Small intestine (tissue), 7 donors: ENCODE measurements around the gene CELA1. TPM values are rescaled to one million over a fixed set of nuclear protein-coding genes. Genes with fewer than 3 reads are reported as not detected.
A peak's percentile ranks its signal among the peaks of the same experiment; 100 is the strongest.

Experiments used
- DNase-seq, 2 donors: peaks; one replicate each; pipeline versions ENCODE4 v3.0.0 to v3.0.0-alpha.2; 2013
- FAIRE-seq: peaks from 2 replicates; lab custom pipeline; 2012; peaks lifted over from hg19 to GRCh38; lab: Jason Lieb, UNC
- H3K27ac ChIP-seq, 3 donors: one replicate each; pipeline ENCODE4 v1.5.1; 2013; ENCODE audit warnings: low read length in 2 of 3, mild to moderate bottlenecking in 2 of 3, control low read depth in 1 of 3, inconsistent platforms in 1 of 3, low read depth in 1 of 3, moderate library complexity in 1 of 3
- H3K27me3 ChIP-seq, 3 donors: one replicate each; pipeline ENCODE4 v1.6.1; 2013; ENCODE audit warnings: low read length in 3 of 3, inconsistent platforms in 1 of 3; ENCODE audit not compliant: control insufficient read depth in 3 of 3, insufficient read depth in 3 of 3
- H3K36me3 ChIP-seq, 3 donors: one replicate each; pipeline ENCODE4 v1.6.1; 2013; ENCODE audit warnings: low read length in 3 of 3, inconsistent platforms in 1 of 3, low read depth in 1 of 3, mild to moderate bottlenecking in 1 of 3, moderate library complexity in 1 of 3; ENCODE audit not compliant: control insufficient read depth in 3 of 3, insufficient read depth in 2 of 3
- H3K4me1 ChIP-seq, 3 donors: one replicate each; pipeline ENCODE4 v1.6.1; 2013; ENCODE audit warnings: low read length in 2 of 3, inconsistent platforms in 1 of 3, low read depth in 1 of 3, mild to moderate bottlenecking in 1 of 3, moderate library complexity in 1 of 3; ENCODE audit not compliant: control insufficient read depth in 3 of 3, insufficient read depth in 2 of 3
- H3K4me3 ChIP-seq, 3 donors: one replicate each; pipeline ENCODE4 v1.5.1; 2013; ENCODE audit warnings: low read length in 3 of 3, control low read depth in 1 of 3, inconsistent platforms in 1 of 3, low read depth in 1 of 3, mild to moderate bottlenecking in 1 of 3, moderate library complexity in 1 of 3
- H3K9me3 ChIP-seq, 2 donors: one replicate each; pipeline ENCODE4 v1.6.1; 2013; ENCODE audit warnings: low read depth in 1 of 2, low read length in 1 of 2; ENCODE audit not compliant: control insufficient read depth in 2 of 2, insufficient read depth in 1 of 2
- WGBS, 3 donors: extraction: QIAGEN DNeasy Blood & Tissue Kit; methylation state at CpG; one replicate each; pipeline ENCODE4 v1.1.7; 2013; 5-methylcytosine and 5-hydroxymethylcytosine counted together
- polyA plus RNA-seq, 4 donors: library from polyadenylated mRNA; stranded (reverse) in 3 of 4; unstranded in 1 of 4; fragments of 200-250 nt in 3 of 4; fragments of 120-200 nt in 1 of 4; gene quantifications; one replicate each; pipeline versions ENCODE4 v1.2.1 to v1.2.3, GENCODE V29; 2013
- donor health status: healthy with polysubstance abuse.
- donor health status: control.
- donor health status: control.
- donor health status: Bipolar disorder and iron deficiency.
- donor health status: healthy.

CELA1 gene
- polyA plus RNA-seq, 4 donors: 0.09 TPM; not detected in 3

- DNase-seq: no peak
- H3K27ac ChIP-seq: no peak overlapping the region
- H3K9me3 ChIP-seq: no peaks in the 10 kb centered on the region
- H3K27me3 ChIP-seq: no peaks in the 10 kb centered on the region
- H3K4me3 ChIP-seq: no peak overlapping the region
- 67 to 77% (median 76%) methylated on average over 8 of the region's 8 CpGs for whole genome bisulfite sequencing, 3 donors
- peaks cover 0 to 82% (median 26%) of the 10 kb centered on the region in 3 donors for H3K36me3 ChIP-seq
- H3K4me1 ChIP-seq: peaks cover 0 to 23% (median 0%) of the 10 kb centered on the region in 3 donors
- FAIRE-seq: no peak
Measured at GRCh38 chr12:51361161-51362016, 14.9 kb upstream of the CELA1 start.

GRCh38 chr12:51360315-51360714 lies 13.8 kb upstream of the CELA1 start:
- FAIRE-seq (no peak), DNase-seq (no peak)
- Histone ChIP-seq H3K27ac (no peak overlapping the region), H3K9me3 (no peaks in the 10 kb centered on the region), H3K4me3 (no peak overlapping the region), H3K4me1 (peaks cover 0 to 23% (median 0%) of the 10 kb centered on the region in 3 donors), H3K36me3 (peaks cover 0 to 83% (median 27%) of the 10 kb centered on the region in 3 donors), H3K27me3 (no peaks in the 10 kb centered on the region)
- WGBS, 3 donors: 95 to 100% (median 97%) methylated on average over 2 of the region's 2 CpGs

GRCh38 chr12:51359851-51360250 lies 13.4 kb upstream of the CELA1 start:
- FAIRE-seq (no peak), DNase-seq (no peak)
- Histone ChIP-seq H3K9me3 (no peaks in the 10 kb centered on the region), H3K27me3 (no peaks in the 10 kb centered on the region), H3K36me3 (peaks cover 0 to 80% (median 30%) of the 10 kb centered on the region in 3 donors), H3K4me1 (peaks cover 0 to 23% (median 0%) of the 10 kb centered on the region in 3 donors), H3K27ac (no peak overlapping the region), H3K4me3 (no peak overlapping the region)
- 93 to 95% (median 93%) methylated on average over 4 of the region's 4 CpGs for WGBS, 3 donors

GRCh38 chr12:51358496-51358895 lies 12.0 kb upstream of the CELA1 start:
- H3K27ac ChIP-seq: no peak overlapping the region
- DNase-seq: no peak
- WGBS, 3 donors: 93 to 96% (median 94%) methylated on average over 8 of the region's 8 CpGs
- no peak overlapping the region for H3K4me3 ChIP-seq
- H3K9me3 ChIP-seq: no peaks in the 10 kb centered on the region
- peaks cover 0 to 14% (median 0%) of the 10 kb centered on the region in 3 donors for H3K4me1 ChIP-seq
- FAIRE-seq: no peak
- H3K27me3 ChIP-seq: no peaks in the 10 kb centered on the region
- H3K36me3 ChIP-seq: peaks cover 2 to 82% (median 38%) of the 10 kb centered on the region in 3 donors

- H3K9me3 ChIP-seq: no peaks in the 10 kb centered on the region
- peaks cover 2 to 81% (median 38%) of the 10 kb centered on the region in 3 donors for H3K36me3 ChIP-seq
- no peak for FAIRE-seq
- no peak overlapping the region for H3K27ac ChIP-seq
- H3K27me3 ChIP-seq: no peaks in the 10 kb centered on the region
- no peak overlapping the region for H3K4me3 ChIP-seq
- DNase-seq: no peak
- peaks cover 0 to 8% (median 0%) of the 10 kb centered on the region in 3 donors for H3K4me1 ChIP-seq
- 80 to 95% (median 90%) methylated on average over 10 of the region's 10 CpGs for WGBS, 3 donors
Measured at GRCh38 chr12:51357374-51358047, 11.0 kb upstream of the CELA1 start.

- DNase-seq: peak; percentile 44 to 65
- Histone ChIP-seq H3K4me1 (peaks cover 0 to 5% (median 0%) of the 10 kb centered on the region in 3 donors), H3K27me3 (no peaks in the 10 kb centered on the region), H3K9me3 (no peaks in the 10 kb centered on the region), H3K27ac (no peak overlapping the region), H3K4me3 (no peak overlapping the region), H3K36me3 (peaks cover 2 to 34% (median 14%) of the 10 kb centered on the region in 3 donors)
- no peak for FAIRE-seq
- WGBS, 3 donors: 29 to 47% (median 45%) methylated on average over 11 of the region's 11 CpGs
Measured at GRCh38 chr12:51351913-51352532, 5.5 kb upstream of the CELA1 start.

- Histone ChIP-seq H3K27ac (no peak overlapping the region), H3K9me3 (no peaks in the 10 kb centered on the region), H3K36me3 (peaks cover under 1 to 10% (median 5%) of the 10 kb centered on the region in 3 donors), H3K4me3 (no peak overlapping the region), H3K4me1 (peaks cover 0 to 5% (median 0%) of the 10 kb centered on the region in 3 donors), H3K27me3 (no peaks in the 10 kb centered on the region)
- FAIRE-seq: no peak
- 89 to 90% (median 89%) methylated on average over 5 of the region's 5 CpGs for WGBS, 3 donors
- DNase-seq: no peak
Measured at GRCh38 chr12:51349026-51349425, 2.5 kb upstream of the CELA1 start.

GRCh38 chr12:51348116-51348515 lies 1.6 kb upstream of the CELA1 start:
- H3K4me3 ChIP-seq: no peak overlapping the region
- no peak overlapping the region for H3K27ac ChIP-seq
- no peaks in the 10 kb centered on the region for H3K27me3 ChIP-seq
- no peaks in the 10 kb centered on the region for H3K9me3 ChIP-seq
- H3K4me1 ChIP-seq: peaks cover 0 to 5% (median 0%) of the 10 kb centered on the region in 3 donors
- 86 to 97% (median 92%) methylated on average over 4 of the region's 4 CpGs for WGBS, 3 donors
- H3K36me3 ChIP-seq: peaks cover 0 to 3% (median 0%) of the 10 kb centered on the region in 3 donors
- FAIRE-seq (no peak), DNase-seq (no peak)
